SK-N-SH treated with all-trans-retinoic acid at 6 μM for 48 hours (cell line): ENCODE data around the gene PLEKHB1.

Experiments
- CSRNP3 ChIP-seq: fragments of 250-450 bp; sonication (Bioruptor Pico); IDR thresholded peaks from 2 replicates; pipeline ENCODE4 v1.5.1; 2021; ENCODE audit warnings: mild to moderate bottlenecking, moderate library complexity
- ESRRG ChIP-seq: fragments of 250-450 bp; sonication (Bioruptor Pico); IDR thresholded peaks from 2 replicates; pipeline ENCODE4 v1.6.1; 2021; ENCODE audit warnings: mild to moderate bottlenecking
- TOX ChIP-seq: fragments of 250-450 bp; sonication (Bioruptor Pico); IDR thresholded peaks from 2 replicates; pipeline ENCODE4 v1.8.0; 2021; ENCODE audit warnings: mild to moderate bottlenecking, moderate library complexity, borderline replicate concordance
- ZNF565 ChIP-seq: fragments of 450-650 bp; formaldehyde crosslinking; conservative IDR thresholded peaks from 2 replicates; pipeline ENCODE4 v1.5.0; 2020; ENCODE audit warnings: low read depth, mild to moderate bottlenecking, moderate library complexity

GRCh38 chr11:73637012-73637411 lies 9.4 kb upstream of the PLEKHB1 start:
- TF ChIP-seq TOX (CRISPR knock-in tag) (no peak), ZNF565 (CRISPR knock-in tag) (no peak), ESRRG (CRISPR knock-in tag) (no peak), CSRNP3 (no peak)
